HG02798 (cell line): Measurements from ENCODE around the gene PSMD8.
"Not testable (repeated sequence)": the region's sequence is repeated elsewhere in the genome, so short reads cannot be mapped to it uniquely, and the experiment has no call there.

Experiments used
- ATAC-seq: cut with Tn5 transposase; IDR thresholded peaks from one replicate; pipeline ENCODE4 v1.9.1; 2021; ENCODE audit warnings: mild to moderate bottlenecking; ENCODE audit not compliant: unreplicated experiment, poor library complexity

PSMD8 gene

DNA sequence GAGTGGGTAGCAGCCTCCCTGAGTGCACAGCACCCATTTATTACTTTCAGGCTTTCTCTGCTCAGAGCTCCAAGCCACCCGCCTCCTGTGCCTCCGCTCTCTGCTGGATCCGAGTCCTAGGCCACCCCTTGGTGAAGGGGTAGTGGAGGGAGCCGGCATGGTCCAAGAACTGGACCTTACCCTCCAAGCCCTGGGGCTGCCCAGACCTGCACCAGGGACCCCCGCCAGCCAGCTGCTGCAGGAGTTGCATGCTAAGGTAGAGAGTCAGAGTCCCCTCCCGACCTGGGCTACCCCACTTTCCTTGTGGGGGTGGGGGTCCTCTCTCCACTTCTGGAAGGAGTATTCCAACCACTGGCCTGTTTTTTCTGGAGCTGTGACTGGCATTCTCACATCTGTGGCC lies 30.5 kb downstream of the PSMD8 start:
- ATAC-seq, result no peak

DNA sequence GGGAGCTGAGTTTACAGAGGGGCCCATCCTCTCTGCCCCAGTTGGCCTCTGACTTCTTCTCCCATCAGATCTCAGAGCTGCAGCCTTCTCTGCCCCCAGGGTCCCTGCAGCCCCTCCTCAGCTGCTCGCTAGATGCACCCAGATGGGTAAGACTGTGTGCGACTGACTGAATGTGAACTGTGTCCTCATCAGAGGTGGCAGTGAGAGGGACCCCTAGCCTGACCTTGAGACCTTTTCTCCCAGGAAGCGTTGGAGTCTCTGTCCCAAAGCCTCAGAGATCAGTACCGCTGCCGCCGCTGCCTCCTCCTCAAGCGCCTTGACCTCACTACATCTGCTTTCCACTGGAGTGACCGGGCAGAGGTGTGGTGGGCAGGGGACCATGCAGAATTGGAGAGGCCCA lies 30.9 kb downstream of the PSMD8 start:
- ATAC-seq, result no peak

GRCh38 chr19:38409631-38410133 lies 35.3 kb downstream of the PSMD8 start:
- ATAC-seq, result no peak

DNA sequence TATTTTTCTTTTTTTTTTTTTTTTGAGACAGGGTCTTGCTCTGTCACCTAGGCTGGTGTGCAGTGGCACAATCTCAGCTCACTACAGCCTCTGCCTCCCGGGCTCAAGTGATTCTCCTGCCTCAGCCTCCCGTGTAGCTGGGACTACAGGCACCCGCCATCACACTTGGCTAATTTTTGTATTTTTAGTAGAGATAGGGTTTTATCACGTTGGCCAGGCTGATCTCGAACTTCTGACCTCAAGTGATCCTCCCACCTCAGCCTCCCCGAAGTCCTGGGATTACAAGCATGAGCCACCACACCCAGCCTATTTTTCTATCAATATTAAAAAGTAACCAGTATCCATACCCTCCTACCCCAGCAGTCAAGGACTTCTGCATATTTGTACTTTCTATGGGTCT lies 36.0 kb downstream of the PSMD8 start:
- not testable (repeated sequence) for ATAC-seq

DNA sequence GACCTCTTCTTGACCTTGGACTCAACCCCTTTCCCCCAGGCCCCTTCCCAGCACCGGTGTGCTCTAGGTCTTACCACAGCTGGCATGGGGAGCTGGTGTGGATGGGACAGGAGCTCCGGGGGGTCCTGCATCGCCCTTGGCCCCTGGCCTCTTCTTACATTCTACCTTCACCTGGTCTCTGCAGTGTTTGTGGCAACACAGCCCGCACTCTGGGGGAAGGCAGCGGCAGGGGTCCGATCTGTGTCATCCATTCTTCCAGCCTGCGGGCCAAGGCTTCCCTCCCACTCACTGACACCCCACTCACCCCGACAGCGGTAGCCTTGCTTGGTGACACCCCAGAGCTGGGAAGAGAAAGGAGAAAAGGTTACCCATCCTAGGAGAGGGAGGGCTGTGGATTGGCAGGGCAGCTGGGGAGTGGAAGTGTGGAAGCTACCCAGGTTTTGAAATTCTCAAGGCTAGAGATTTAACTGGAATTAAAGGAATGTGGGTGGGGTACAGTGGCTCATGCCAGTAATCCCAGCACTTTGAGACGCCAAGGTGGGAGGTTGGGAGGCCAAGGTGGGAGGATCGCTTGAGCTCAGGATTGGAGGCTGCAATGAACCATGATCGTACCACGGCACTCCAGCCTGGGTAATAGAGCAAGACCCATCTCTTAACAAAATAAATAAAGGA lies 36.8 kb downstream of the PSMD8 start:
- ATAC-seq, result no peak

- ATAC-seq, result not testable (repeated sequence)
Observed at GRCh38 chr19:38411898-38412297, 37.5 kb downstream of the PSMD8 start.

- ATAC-seq, result no peak
Observed at GRCh38 chr19:38412491-38412890, 38.1 kb downstream of the PSMD8 start.

DNA sequence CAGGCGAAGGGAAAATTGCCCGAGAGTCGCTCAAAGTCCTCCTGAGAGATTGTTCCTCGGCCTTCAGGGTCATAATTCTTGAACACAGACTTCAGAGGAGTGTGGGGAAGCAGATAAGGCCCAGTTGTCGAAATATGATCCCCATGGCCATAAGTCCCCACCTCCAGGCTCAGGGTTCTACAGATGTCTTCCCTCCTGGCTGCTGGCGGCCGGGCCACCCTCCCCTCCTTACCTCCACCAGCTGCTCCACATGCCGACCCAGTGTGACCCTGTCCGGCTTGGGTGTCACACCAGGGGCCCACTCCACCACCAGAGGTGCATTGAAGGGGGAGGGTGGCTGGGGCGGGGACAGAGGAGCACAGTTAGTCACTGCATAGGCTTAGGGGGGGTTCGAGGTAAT lies 38.6 kb downstream of the PSMD8 start:
- no peak for ATAC-seq

GRCh38 chr19:38413416-38413815 lies 39.0 kb downstream of the PSMD8 start:
- no peak for ATAC-seq

DNA sequence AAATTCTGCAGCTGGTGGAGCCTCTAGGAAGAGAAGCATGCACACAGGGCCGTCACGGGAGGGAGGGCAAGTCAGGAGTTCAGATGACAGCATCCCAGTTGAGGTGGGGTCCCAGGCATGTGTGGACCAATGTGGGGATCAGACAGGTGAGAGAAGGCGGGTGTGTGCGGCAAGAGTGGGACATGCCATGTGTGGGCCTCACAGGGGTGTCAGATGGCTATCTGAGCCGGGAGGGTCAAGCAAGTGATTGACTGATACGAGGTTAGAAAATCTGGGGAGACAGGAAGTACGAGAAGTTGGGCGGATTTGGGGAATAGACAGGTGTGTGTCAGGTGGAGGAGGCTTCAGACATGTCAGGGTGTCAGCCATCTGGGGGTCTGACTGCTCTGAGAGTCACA lies 42.8 kb downstream of the PSMD8 start:
- ATAC-seq, result no peak

GRCh38 chr19:38417544-38418506 lies 43.5 kb downstream of the PSMD8 start:
- no peak for ATAC-seq

- no peak for ATAC-seq
Observed at GRCh38 chr19:38420935-38421334, 46.6 kb downstream of the PSMD8 start.

DNA sequence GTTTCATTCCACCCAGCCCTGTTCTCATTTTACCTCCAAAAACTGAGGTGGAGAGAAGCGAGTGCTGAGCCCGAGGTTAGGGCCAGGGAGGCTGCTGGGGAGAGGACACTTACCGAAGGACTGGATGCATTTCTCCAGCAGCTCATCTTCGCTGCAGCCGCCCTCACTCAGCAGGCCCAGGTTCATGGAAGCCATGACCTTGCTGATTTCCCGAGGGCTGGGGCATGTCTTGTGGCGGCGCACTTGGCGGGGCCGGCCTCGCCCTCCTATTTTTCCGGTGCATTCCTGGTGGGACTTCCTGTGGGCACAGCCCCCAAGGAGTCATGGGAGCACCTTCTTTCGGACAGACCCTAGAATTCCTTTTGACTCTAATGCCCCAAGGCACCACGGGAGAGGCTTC lies 47.5 kb downstream of the PSMD8 start:
- no peak for ATAC-seq

DNA sequence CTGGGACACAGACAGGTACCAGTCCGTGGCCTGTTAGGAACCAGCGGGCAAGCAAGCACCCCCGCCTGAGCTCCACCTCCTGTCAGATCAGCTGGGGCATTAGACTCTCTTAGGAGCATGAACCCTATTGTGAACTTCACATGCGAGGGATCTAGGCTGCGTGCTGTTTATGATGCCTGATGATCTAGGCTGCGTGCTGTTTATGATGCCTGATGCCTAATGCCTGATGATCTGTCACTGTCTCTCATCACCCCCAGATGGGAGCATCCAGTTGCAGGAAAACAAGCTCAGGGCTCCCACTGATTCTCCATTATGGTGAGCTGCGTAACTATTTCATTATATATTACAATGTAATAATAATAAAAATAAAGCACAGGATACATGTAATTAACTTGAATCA lies 48.1 kb downstream of the PSMD8 start:
- ATAC-seq, result no peak

DNA sequence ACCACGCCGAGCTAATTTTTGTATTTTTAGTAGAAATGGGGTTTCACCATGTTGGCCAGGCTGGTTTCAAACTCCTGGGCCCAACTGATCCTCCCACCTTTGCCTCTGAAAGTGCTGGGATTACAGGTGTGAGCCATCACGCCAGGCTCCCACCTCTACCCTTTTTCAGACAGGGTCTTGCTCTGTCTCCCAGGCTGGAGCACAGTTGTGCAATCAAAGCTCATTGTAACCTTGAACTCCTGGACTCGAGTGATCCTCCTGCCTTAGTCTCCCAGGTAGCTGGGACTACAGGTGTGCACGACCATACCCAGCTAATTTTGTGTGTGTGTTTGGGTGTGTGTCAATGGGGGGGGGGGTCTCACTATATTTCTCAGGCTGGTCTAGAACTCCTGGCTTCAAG lies 49.9 kb downstream of the PSMD8 start:
- no peak for ATAC-seq

GRCh38 chr19:38425222-38425809 lies 50.9 kb downstream of the PSMD8 start:
- no peak for ATAC-seq

GRCh38 chr19:38425810-38426466 lies 51.6 kb downstream of the PSMD8 start, which contains the start of gene RASGRP4:
Gene RASGRP4, minus strand, starts transcription at chr19:38426219. Its CDS starts 128 bp downstream, at chr19:38426091.
- ATAC-seq, result no peak

GRCh38 chr19:38427035-38427677 lies 52.8 kb downstream of the PSMD8 start:
- ATAC-seq, result not testable (repeated sequence)

GRCh38 chr19:38429055-38429810 lies 54.9 kb downstream of the PSMD8 start:
- ATAC-seq, result no peak
